ENCODE data around the gene CLDN9.

The CLDN9 gene

GRCh38 chr16:3027983-3028715 lies 15.4 kb downstream of the CLDN9 start:
- H3K4me3 ChIP-seq (ENCODE audit: low read depth, low read length): no peak overlapping the region
- DNase-seq (ENCODE audit: low read depth): peak; percentile 19

- DNase-seq (ENCODE audit: low read depth): no peak
- H3K4me3 ChIP-seq (ENCODE audit: low read depth, low read length): no peak overlapping the region
Observed at GRCh38 chr16:3028716-3029319, 16.1 kb downstream of the CLDN9 start.

- H3K4me3 ChIP-seq (ENCODE audit: low read depth, low read length): peak overlapping the region; percentile 30
Observed at GRCh38 chr16:3029491-3030221, 16.9 kb downstream of the CLDN9 start.

DNA sequence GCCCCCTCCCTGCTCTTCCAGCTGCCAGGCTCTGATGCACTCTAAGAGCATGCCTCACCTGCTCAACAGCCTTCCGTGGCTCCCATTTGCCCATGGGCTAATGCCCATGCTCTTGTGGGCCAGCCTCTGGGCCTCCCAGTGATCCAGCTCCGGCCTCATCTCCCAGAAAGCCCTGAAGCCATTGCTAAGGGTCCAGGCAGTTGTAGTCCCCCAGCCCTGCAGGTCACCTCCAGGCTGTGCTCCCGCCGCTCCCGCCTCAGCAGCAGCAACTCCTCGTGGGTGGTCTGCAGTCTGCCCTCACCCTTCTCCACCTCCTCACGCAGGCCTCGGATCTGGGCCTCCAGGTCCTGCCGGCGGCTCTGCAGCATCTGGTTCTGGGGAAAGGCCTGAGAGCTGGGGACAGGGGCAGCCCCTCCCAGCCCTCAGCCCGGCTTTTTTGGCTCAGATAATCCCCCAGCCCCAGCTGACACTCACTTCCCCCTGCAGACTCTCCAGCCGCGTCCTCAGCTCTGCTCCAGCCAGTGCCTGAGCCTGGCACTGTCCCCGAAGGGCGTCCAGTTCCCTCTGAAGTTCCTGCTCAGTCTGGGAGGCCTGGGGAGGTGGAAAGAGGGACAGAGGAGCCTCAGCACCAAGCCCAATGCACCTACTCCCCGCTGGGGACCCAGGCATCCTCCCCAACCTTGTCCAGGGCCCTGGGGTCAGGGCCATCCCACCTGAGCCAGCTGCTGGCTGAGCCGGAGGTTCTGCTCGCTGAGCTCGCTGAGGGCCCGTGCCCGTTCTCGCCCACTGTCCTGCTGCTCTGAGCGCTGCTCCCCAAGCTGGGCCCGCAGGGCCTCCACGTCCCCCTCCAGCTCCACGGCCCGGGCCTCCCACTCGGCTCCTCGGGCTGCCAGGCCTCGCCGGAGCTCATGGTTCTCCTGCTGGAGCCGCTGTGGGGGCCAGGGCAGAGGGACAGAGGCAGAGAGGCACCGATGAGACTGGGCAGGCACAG lies 17.8 kb downstream of the CLDN9 start:
- H3K4me3 ChIP-seq (ENCODE audit: low read depth, low read length): no peak overlapping the region
- DNase-seq (ENCODE audit: low read depth): no peak

More at GRCh38 chr16:3029491-3030221, 16.9 kb downstream of the CLDN9 start:
- DNase-seq (ENCODE audit: low read depth): no peak

GRCh38 chr16:3032624-3033023 lies 19.9 kb downstream of the CLDN9 start:
- no peak for DNase-seq (ENCODE audit: low read depth)
- H3K4me3 ChIP-seq (ENCODE audit: low read depth, low read length): no peak overlapping the region

GRCh38 chr16:3035289-3035971 lies 22.7 kb downstream of the CLDN9 start:
- H3K4me3 ChIP-seq (ENCODE audit: low read depth, low read length): no peak overlapping the region

DNA sequence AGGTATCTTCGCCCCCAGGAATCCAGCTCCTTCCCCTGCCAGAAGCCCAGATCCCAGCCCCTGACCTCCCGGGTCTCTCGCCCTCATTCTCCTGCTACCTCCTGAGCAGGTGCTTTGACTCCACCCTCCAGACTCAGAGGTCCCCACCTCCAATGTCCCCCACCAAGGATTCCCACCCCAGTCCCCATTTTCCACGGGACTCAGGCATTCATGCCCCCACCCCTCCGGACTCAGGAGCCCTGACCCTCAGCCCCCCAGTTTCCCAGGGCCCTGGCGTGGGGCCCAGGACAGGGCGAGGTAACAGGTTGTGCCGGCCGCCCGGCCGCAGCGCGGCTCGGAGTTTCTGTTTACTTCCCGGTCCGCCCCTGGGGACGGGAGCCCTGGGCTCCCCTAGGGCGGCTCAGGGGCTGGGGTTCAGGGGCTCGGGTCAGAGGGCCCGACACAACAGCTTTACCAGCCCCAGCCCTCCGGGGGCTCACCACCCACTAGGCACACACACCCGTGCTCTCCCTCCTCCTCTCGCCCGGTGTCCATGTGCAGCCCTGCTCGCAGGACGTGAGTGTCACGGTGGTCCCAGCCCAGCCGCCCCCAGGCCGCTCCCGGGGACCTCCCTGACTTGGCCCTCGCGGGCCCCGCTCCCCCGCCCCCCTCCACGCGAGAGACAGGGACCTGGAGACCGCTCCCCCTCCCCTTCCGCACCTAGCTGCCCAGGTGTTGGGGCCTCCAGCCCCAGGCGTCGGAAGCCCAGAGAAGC lies 23.4 kb downstream of the CLDN9 start:
- no peak for DNase-seq (ENCODE audit: low read depth)
- H3K4me3 ChIP-seq (ENCODE audit: low read depth, low read length): no peak overlapping the region

More at GRCh38 chr16:3035289-3035971, 22.7 kb downstream of the CLDN9 start:
- no peak for DNase-seq (ENCODE audit: low read depth)

DNA sequence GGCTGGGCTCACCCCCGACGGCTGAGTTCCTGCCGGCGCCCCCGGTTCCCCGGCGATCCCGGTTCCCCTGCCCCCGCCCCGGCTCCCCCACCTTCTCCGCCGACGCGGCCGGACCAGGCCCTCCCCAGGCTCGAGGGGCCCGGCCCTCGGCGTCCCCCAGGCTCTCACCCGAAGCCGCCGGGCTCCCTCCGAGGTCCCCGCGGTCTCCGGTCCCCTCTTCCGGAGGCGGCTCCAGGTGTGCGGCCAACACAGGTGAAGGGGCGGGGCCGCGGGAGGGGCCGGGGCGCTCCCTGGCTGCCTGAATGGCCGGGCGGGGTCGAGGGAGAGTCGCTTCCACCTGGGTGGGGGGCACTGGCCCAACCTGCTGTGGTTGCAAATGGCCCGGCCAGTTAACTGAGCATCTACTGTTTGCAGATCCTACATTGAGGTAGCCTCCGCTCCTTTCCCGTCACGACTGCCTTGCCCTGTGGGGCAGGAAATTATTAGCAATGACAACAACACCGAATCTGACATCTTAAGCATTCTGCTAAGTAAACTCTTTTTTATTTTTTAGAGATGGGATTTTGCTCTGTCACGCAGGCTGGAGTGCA lies 24.1 kb downstream of the CLDN9 start, which contains the start of gene BICDL2:
Gene BICDL2 (minus strand): TSS at position 219 of the 590 bp plus-strand sequence. CDS start 1,448 bp downstream, outside the sequence.
- H3K4me3 ChIP-seq (ENCODE audit: low read depth, low read length): no peak within 1 kb of the TSS
- DNase-seq (ENCODE audit: low read depth): no peak

DNA sequence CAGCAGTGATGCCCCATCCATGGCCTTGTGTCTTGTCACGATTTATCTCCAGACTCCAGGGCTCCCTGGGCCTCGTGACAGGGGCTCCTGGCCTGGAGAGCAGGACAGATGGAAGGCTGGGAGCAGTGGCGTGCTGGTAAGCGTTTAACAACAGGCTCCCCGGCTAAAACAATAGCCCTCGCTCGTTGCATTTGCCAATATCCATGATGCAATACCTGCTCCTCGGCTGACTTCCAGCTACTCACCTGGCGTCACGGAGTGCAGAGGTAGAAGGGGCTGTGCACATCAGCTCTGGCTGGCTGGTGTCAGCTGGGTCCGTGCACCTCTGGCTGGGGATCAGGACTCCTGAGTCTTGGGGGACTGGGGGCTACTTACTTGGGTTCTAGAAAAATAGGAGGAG lies 25.5 kb downstream of the CLDN9 start:
- no peak for DNase-seq (ENCODE audit: low read depth)
- no peak overlapping the region for H3K4me3 ChIP-seq (ENCODE audit: low read depth, low read length)

DNA sequence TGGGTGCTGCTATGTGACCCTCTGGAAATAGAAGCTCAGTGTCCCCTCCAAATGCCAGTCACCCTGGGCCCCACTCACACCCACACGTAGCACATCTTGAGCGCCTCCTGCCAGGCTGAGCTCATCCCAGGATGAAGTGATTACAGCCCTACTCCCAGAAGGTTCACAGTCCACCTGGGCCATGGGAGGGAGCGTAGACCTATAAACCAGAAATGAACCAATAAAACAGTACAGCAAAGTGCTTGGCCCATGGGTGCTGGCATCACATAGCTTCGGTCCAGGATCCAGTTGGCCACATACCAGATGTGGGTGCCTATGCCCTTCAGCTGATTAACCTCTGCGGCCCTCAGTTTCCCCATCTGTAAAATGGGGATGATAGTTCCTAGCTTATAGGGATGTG lies 26.2 kb downstream of the CLDN9 start:
- H3K4me3 ChIP-seq (ENCODE audit: low read depth, low read length): no peak overlapping the region
- DNase-seq (ENCODE audit: low read depth): no peak

DNA sequence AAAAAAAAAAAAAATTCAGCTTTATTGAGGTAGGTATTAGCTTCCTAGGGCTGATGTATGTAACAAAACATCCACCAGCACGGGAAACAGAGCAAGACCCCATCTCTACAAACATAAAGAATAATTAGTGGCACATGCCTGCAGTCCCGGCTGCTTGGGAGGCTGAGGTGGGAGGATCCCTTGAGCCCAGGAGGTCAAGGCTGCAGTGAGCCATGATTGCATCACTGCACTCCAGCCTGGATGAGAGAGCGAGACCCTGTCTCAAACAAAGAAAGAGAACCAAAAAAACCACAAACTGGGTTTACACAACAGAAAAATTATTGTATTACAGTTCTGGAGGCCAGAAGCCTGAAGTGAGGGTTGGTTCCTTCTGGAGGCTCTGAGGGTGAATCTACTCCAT lies 29.7 kb downstream of the CLDN9 start:
- H3K4me3 ChIP-seq (ENCODE audit: low read depth, low read length): no peak overlapping the region
- no peak for DNase-seq (ENCODE audit: low read depth)

DNA sequence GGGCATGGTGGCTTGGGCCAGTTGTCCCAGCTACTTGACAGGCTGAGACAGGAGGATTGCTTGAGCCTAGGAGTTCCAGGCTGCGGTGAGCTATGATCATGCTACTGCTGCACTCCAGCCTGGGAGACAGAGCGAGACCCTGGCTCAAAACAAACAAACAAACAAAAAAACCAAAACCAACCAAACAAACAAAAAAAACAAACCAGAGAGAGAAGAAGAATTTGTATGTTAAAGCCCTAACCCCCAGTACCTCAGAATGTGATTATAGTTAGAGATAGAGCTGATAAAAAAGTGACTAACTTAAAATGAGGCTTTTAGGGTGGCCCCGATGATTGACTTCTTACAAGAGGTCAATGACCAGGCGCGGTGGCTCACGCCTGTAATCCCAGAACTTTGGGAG lies 32.0 kb downstream of the CLDN9 start:
- no peak overlapping the region for H3K4me3 ChIP-seq (ENCODE audit: low read depth, low read length)

DNA sequence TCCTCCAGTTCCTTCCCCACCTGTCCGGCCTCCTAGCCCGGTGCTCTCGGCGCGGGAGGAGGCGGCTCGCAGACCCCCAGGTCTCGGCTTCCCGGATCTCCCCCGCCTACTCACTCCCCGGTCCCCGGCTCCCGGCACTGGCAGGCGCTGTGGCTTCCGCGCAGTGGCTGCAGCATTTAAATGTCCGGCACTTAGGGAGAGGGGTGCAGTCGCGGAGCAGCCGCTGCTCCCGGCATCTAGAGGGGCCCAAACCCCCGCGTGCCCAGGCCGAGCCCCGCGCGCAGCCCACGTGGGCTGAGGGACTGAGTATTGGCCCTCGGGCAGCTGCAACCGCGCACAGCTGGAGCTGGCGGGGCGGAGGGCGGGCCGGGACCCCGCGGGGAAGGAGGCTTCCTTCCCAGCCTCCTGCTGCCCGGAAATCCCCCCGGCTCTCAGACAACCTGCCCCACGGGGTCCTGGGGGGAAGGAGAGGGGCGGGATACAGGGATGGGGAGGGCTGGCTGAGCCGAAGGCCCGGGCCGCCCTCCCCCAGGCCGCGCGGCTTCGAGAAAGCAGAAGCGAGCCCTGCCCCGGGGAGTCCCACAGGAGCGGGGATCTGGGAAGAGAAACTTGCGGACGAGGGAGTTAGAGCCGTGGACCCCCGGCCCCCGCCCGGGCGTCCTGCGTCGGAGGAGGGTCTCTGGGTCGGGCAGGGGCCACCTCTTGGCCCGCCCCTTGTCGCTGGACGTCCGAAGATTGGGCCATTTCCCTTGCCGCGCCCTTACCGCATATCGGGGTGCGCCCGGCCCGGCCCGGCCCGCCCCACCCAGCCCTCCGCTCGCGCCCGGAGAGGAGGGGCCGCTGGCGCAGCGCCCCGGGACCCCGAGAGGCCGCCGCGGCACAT lies 33.3 kb downstream of the CLDN9 start, which contains the start of gene MMP25:
Gene MMP25 (plus strand): TSS at position 804 of the 883 bp plus-strand sequence. CDS start 357 bp downstream, outside the sequence.
- H3K4me3 ChIP-seq (ENCODE audit: low read depth, low read length): peak within 1 kb of the TSS; percentile 54
- DNase-seq (ENCODE audit: low read depth): no peak

More for the DNA sequence above, 32.0 kb downstream of the CLDN9 start:
- no peak for DNase-seq (ENCODE audit: low read depth)

DNA sequence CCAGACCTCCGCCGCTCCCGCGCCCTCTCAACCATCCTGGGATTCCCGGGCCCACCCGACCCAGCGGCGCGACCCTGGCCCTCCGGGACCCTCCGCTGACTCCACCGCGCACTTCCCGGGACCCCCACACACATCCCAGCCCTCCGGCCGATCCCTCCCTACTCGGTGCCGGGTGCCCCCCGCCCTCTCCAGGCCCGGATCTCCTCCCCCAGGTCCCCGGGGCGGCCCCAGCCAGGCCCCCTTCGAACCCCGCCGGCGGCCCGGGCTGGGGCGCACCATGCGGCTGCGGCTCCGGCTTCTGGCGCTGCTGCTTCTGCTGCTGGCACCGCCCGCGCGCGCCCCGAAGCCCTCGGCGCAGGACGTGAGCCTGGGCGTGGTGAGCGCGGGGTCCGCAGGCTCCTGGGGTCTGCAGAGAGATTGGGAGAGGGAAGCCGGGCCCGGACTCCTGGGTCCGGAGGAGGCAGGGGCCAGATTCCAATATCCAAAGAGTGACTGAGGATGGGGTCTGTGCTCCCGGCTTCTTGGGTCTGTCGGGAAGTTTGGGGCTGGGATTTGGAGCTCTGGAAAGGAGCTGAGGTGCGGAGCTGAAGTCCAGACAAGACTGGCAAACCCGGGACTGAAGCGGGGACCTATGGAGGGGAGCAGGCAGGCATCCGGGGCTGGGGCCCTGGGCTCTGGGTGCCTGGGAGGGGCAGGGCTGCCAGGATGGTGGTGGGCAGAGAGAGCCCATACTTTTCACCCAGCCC lies 34.1 kb downstream of the CLDN9 start:
- peak overlapping the region; percentile 54 for H3K4me3 ChIP-seq (ENCODE audit: low read depth, low read length)
- DNase-seq (ENCODE audit: low read depth): no peak

DNA sequence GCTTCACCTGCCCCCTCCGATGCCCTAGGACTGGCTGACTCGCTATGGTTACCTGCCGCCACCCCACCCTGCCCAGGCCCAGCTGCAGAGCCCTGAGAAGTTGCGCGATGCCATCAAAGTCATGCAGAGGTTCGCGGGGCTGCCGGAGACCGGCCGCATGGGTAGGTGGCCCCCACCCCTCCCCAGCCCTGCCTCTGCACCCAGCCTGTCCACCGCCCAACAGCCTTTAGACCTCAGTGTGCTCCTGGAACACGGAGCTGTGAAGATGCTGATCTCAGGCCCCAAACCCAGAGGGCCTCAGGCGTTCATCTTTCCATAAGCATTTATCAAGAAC lies 34.6 kb downstream of the CLDN9 start:
- DNase-seq (ENCODE audit: low read depth): no peak
- no peak overlapping the region for H3K4me3 ChIP-seq (ENCODE audit: low read depth, low read length)

DNA sequence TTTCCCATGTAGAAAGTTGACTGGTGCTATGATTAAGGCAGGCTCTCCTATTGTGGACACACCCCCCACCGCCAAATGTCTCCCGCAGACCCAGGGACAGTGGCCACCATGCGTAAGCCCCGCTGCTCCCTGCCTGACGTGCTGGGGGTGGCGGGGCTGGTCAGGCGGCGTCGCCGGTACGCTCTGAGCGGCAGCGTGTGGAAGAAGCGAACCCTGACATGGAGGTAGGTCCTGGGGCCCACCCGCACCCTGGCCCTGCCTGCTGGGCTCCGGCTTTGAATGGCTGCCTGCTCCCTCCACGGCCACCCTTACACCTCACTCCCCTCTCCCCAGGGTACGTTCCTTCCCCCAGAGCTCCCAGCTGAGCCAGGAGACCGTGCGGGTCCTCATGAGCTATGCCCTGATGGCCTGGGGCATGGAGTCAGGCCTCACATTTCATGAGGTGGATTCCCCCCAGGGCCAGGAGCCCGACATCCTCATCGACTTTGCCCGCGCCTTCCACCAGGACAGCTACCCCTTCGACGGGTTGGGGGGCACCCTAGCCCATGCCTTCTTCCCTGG lies 37.3 kb downstream of the CLDN9 start:
- no peak overlapping the region for H3K4me3 ChIP-seq (ENCODE audit: low read depth, low read length)
- no peak for DNase-seq (ENCODE audit: low read depth)

Data from skeletal muscle cell (primary cell).